Upper lobe of right lung (tissue), 1 donor: Measurements from ENCODE around the gene RGS4. TPM values are rescaled to one million over a fixed set of nuclear protein-coding genes. Genes with fewer than 3 reads are reported as not detected.

ENCODE experiments used
- ATAC-seq: fragments of 200-7000 bp; cut with Tn5 transposase; one replicate; pipeline ENCODE4 v1.9.1; 2020; ENCODE audit warnings: mild to moderate bottlenecking, moderate library complexity
- DNase-seq: peaks from one replicate; pipeline ENCODE4 v3.0.0-alpha.2; 2020
- H3K27ac ChIP-seq: fragments of 200-600 bp; one replicate; pipeline ENCODE4 v1.8.0; 2022
- H3K27me3 ChIP-seq: fragments of 200-600 bp; one replicate; pipeline ENCODE4 v1.8.0; 2022; ENCODE audit warnings: mild to moderate bottlenecking
- H3K36me3 ChIP-seq: fragments of 200-600 bp; one replicate; pipeline ENCODE4 v1.8.0; 2022
- H3K4me1 ChIP-seq: fragments of 200-600 bp; one replicate; pipeline ENCODE4 v1.8.0; 2022
- H3K4me3 ChIP-seq: fragments of 200-600 bp; one replicate; pipeline ENCODE4 v1.8.0; 2022; ENCODE audit warnings: mild to moderate bottlenecking
- H3K9me3 ChIP-seq: fragments of 200-600 bp; one replicate; pipeline ENCODE4 v1.8.0; 2022
- intact Hi-C: fragments of 100-400 bp; cut with DNase I; formaldehyde crosslinking; loops from one replicate; pipeline ENCODE4 v1.11.0; 2022
- total RNA-seq: library from RNA; stranded (reverse); fragmentation: NEBNext Ultra II Directional; extraction: Animal tissue kit (Norgen Biotek cat#: 25700); gene quantifications from one replicate; pipeline ENCODE4 v1.2.1, GENCODE V29; 2021
- TF ChIP-seq, protein P1 (sequence below): fragments of 200-600 bp; IDR thresholded peaks from one replicate; pipeline ENCODE4 v1.8.0; 2022; ENCODE audit warnings: antibody characterized with exemption
- donor health status: DM: no; HTN: yes; CAD: no; lungs with severe emphysema.

The RGS4 gene
- total RNA-seq, 1 donor from 2014 or later, result 0.81 TPM

DNA sequence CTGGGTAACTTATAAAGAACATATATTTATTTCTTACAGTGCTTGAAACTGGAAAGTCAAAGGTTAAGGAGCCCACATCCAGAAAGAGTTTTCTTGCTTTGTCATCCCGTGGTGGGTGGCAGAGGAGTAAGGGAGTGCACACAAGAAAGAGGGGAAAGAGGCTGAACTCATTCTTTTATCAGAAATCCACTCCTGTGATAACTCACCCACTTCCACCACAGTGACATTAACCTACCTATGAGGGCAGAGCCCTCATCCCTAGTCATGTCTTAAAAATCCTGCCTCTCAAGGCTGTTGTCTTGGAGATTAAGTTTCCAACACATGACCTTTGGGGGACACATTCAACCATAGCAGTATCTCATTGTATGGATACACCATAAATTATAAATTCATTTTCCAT is 32.5 kb upstream of the RGS4 start:
- H3K27ac ChIP-seq, result no peak overlapping the region
- H3K4me3 ChIP-seq, result no peak overlapping the region
- H3K27me3 ChIP-seq, result no peaks in the 10 kb centered on the region
- H3K9me3 ChIP-seq, result no peaks in the 10 kb centered on the region
- TF ChIP-seq, protein P1, sequence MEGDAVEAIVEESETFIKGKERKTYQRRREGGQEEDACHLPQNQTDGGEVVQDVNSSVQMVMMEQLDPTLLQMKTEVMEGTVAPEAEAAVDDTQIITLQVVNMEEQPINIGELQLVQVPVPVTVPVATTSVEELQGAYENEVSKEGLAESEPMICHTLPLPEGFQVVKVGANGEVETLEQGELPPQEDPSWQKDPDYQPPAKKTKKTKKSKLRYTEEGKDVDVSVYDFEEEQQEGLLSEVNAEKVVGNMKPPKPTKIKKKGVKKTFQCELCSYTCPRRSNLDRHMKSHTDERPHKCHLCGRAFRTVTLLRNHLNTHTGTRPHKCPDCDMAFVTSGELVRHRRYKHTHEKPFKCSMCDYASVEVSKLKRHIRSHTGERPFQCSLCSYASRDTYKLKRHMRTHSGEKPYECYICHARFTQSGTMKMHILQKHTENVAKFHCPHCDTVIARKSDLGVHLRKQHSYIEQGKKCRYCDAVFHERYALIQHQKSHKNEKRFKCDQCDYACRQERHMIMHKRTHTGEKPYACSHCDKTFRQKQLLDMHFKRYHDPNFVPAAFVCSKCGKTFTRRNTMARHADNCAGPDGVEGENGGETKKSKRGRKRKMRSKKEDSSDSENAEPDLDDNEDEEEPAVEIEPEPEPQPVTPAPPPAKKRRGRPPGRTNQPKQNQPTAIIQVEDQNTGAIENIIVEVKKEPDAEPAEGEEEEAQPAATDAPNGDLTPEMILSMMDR, result no peak
- intact Hi-C loops, result no loop called here
- DNase-seq (no peak), ATAC-seq (no peak)
- no peaks in the 10 kb centered on the region for H3K4me1 ChIP-seq
- H3K36me3 ChIP-seq, result no peaks in the 10 kb centered on the region

DNA sequence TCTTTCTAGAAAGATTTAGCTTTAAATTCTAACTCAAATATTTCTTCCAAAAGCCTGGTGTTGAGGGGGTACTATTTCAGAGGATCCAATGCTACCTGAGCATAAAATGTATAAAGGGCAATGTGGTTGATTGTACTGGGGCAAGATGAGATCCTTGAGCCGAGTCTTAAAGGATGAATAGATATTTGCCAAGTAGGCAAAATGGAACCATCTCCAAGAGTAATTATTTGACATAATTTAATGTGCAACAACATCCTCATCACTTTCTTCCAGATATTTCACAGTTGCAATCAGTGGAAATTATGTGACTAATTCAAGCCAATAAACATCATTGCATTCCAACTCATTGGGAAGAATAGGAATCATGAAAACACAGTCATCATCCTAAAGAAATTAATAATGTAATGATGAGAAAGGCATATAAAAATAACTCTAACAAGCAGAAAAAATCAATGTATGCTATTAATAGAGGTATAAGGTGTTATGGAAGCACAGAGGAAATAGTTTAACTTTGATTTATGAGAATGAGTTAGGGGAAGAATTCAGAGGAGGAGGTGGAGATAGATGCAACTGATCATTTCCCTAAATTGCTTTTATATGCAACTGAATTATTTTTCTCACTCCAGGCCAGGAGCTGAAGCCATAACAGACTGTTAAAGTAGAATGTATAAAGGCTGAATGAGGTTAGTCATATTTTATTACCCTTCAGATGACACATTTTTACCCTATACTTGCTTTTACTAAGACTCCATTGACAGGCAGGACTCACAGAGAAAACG is 30.0 kb upstream of the RGS4 start:
- Histone ChIP-seq H3K4me3 (no peak overlapping the region), H3K27me3 (no peaks in the 10 kb centered on the region), H3K36me3 (no peaks in the 10 kb centered on the region), H3K27ac (no peak overlapping the region), H3K9me3 (no peaks in the 10 kb centered on the region), H3K4me1 (no peaks in the 10 kb centered on the region)
- ATAC-seq (no peak), DNase-seq (no peak)
- TF ChIP-seq, protein P1, result no peak
- intact Hi-C loops, result no loop called here

DNA sequence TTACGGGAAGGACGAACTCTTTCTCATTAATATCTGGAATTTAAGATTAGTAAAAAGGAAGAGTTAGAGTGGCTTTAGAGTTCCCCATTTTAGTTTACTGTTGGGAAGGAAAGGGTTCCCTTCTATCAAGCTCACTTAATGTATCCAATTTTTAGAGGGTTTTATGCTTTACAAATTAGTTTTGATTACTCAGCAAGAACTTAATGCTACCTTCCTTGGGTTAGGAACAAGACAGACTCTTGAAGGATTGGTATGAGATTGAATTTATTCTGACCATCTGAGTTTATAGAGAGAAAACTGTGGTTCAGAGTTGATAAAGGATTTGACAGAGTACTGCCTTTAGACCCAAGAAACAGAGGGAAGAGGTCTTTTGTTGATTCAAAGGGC is 29.5 kb upstream of the RGS4 start:
- intact Hi-C loops, result no loop called here
- DNase-seq (no peak), ATAC-seq (no peak)
- Histone ChIP-seq H3K9me3 (no peaks in the 10 kb centered on the region), H3K27me3 (no peaks in the 10 kb centered on the region), H3K4me1 (no peaks in the 10 kb centered on the region), H3K4me3 (no peak overlapping the region), H3K36me3 (no peaks in the 10 kb centered on the region), H3K27ac (no peak overlapping the region)
- TF ChIP-seq, protein P1, result no peak

DNA sequence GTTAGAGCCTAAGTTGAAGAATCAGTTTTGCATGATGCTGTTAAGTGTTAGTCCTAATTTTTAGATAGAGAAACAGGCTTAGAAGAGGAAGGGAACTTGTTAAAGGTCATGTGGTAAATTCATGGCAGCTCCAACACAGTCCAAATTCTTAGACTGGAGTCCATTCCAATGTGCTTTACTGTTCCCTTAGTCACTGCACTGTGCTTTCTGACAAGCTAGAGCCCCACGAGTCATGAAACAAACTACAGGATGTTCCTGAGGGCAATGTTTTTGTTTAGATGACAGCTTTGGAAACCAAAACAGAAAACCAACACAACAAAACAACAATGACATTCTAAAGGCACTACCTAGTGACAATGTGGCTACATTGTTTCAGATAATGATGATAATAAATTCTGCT is 23.1 kb upstream of the RGS4 start:
- H3K27me3 ChIP-seq, result no peaks in the 10 kb centered on the region
- TF ChIP-seq, protein P1, result no peak
- intact Hi-C loops, result no loop called here
- no peak overlapping the region for H3K4me3 ChIP-seq
- H3K9me3 ChIP-seq, result no peaks in the 10 kb centered on the region
- H3K36me3 ChIP-seq, result no peaks in the 10 kb centered on the region
- no peaks in the 10 kb centered on the region for H3K4me1 ChIP-seq
- ATAC-seq, result no peak
- DNase-seq, result no peak
- H3K27ac ChIP-seq, result no peak overlapping the region

DNA sequence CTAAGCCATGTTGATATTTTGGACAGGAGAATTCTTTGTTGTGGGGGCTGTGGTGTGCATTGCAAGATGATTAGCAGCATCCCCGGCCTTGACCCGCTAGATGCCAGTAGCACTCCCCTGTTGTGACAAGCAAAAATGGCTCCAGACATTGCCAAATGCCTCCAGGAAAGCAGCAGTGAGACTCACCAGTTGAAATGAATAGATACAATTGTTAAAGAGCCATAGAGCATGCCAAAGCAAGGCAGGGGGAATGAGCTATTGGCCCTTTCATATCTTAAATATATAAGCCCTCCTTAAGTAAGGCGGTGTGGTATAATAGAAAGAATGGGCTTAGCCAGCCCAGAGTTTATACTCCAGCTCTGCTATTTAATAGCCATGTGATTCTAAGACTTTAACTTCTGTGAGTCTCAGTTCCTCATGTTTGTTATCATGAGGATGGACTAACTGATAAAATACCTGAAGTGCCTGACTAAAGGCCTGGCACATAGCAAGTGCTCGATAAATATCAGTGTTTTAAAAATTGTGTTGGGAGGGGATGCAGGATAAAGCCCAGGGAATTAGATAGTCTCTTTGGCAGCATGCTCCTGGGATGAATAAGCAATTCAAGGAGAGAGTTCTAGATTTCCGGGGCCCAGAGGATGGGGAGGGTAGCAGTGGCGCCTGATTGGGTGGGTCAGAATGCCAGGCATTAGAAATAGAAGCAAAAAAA is 21.1 kb upstream of the RGS4 start:
- H3K27ac ChIP-seq, result no peak overlapping the region
- DNase-seq, result no peak
- ATAC-seq, result no peak
- TF ChIP-seq, protein P1, result no peak
- intact Hi-C loops, result no loop called here
- H3K36me3 ChIP-seq, result no peaks in the 10 kb centered on the region
- no peak overlapping the region for H3K4me3 ChIP-seq
- no peaks in the 10 kb centered on the region for H3K4me1 ChIP-seq
- H3K27me3 ChIP-seq, result no peaks in the 10 kb centered on the region
- no peaks in the 10 kb centered on the region for H3K9me3 ChIP-seq
